Fibroblast of skin of abdomen (primary cell): ENCODE measurements around the gene QKI.
"Not testable (repeated sequence)": the region's sequence is repeated elsewhere in the genome, so short reads cannot be mapped to it uniquely, and the experiment has no call there.

Source experiments
- DNase-seq: peaks from one replicate; pipeline ENCODE4 v3.0.0-alpha.2; 2013

QKI gene

GRCh38 chr6:163580311-163581030 lies 166.0 kb downstream of the QKI start:
- DNase-seq = no peak

- DNase-seq = no peak
Measured at GRCh38 chr6:163583558-163583957, 169.0 kb downstream of the QKI start.

- peak; percentile 86 for DNase-seq
Measured at GRCh38 chr6:163585932-163586437, 171.5 kb downstream of the QKI start.

GRCh38 chr6:163586888-163587287 lies 172.4 kb downstream of the QKI start:
- no peak for DNase-seq

GRCh38 chr6:163588220-163588919 lies 173.9 kb downstream of the QKI start:
- peak; percentile 63 for DNase-seq

- DNase-seq = no peak
Measured at GRCh38 chr6:163589387-163589786, 174.9 kb downstream of the QKI start.

- not testable (repeated sequence) for DNase-seq
Measured at GRCh38 chr6:163590132-163590531, 175.6 kb downstream of the QKI start.

- DNase-seq = no peak
Measured at GRCh38 chr6:163592872-163593271, 178.4 kb downstream of the QKI start.

GRCh38 chr6:163596174-163596573 lies 181.7 kb downstream of the QKI start:
- no peak for DNase-seq

GRCh38 chr6:163599136-163599535 lies 184.6 kb downstream of the QKI start:
- no peak for DNase-seq

GRCh38 chr6:163599684-163600083 lies 185.2 kb downstream of the QKI start:
- no peak for DNase-seq

- DNase-seq = no peak
Measured at GRCh38 chr6:163600331-163600730, 185.8 kb downstream of the QKI start.

GRCh38 chr6:163600781-163601180 lies 186.3 kb downstream of the QKI start:
- no peak for DNase-seq

- DNase-seq = no peak
Measured at GRCh38 chr6:163602851-163603250, 188.3 kb downstream of the QKI start.

GRCh38 chr6:163603395-163603794 lies 188.9 kb downstream of the QKI start:
- DNase-seq = no peak

GRCh38 chr6:163605385-163606097 lies 191.0 kb downstream of the QKI start:
- no peak for DNase-seq

- no peak for DNase-seq
Measured at GRCh38 chr6:163607792-163608191, 193.3 kb downstream of the QKI start.

GRCh38 chr6:163608204-163608644 lies 193.7 kb downstream of the QKI start:
- DNase-seq = no peak

GRCh38 chr6:163612200-163612599 lies 197.7 kb downstream of the QKI start:
- no peak for DNase-seq

GRCh38 chr6:163613025-163613424 lies 198.5 kb downstream of the QKI start:
- no peak for DNase-seq

- no peak for DNase-seq
Measured at GRCh38 chr6:163613668-163614067, 199.2 kb downstream of the QKI start.

- no peak for DNase-seq
Measured at GRCh38 chr6:163616452-163616851, 201.9 kb downstream of the QKI start.

- DNase-seq = no peak
Measured at GRCh38 chr6:163617549-163617948, 203.0 kb downstream of the QKI start.
